MCF 10A (cell line): ENCODE data around the gene FAM209A. TPM values are rescaled to one million over a fixed set of nuclear protein-coding genes. Genes with fewer than 3 reads are reported as not detected.
A peak's percentile ranks its signal among the peaks of the same experiment; 100 is the strongest.

Experiments used
- BruUV-seq: library from RNA; stranded (reverse); fragments of 400-500 nt; replicated peaks from 2 replicates; lab custom pipeline; 2021; lab: Mats Ljungman, UMichigan
- CTCF ChIA-PET: fragments of 300-600 bp; sonication (Branson Sonifier 250); formaldehyde crosslinking; extraction: SDS; loops from one replicate; lab custom pipeline; 2021; ENCODE audit warnings: antibody characterized with exemption, inconsistent platforms; lab: Yijun Ruan, JAX
- POLR2A ChIA-PET: fragments of 300-600, 350-650 bp; sonication (Branson Sonifier 250); formaldehyde crosslinking; extraction: SDS; loops from one replicate; lab custom pipeline; 2020; ENCODE audit warnings: antibody characterized with exemption, inconsistent platforms; lab: Yijun Ruan, JAX
- DNase-seq: peaks from one replicate; pipeline ENCODE4 v3.0.0-alpha.2; 2018; ENCODE audit not compliant: unreplicated experiment
- H3K27ac Mint-ChIP-seq: one replicate; pipeline ENCODE4 v1.8.0; 2022; ENCODE audit warnings: mild to moderate bottlenecking, low read depth, mixed read lengths; ENCODE audit not compliant: unreplicated experiment
- H3K27me3 Mint-ChIP-seq: one replicate; pipeline ENCODE4 v1.8.0; 2022; ENCODE audit warnings: mixed read lengths; ENCODE audit not compliant: insufficient read depth, unreplicated experiment
- H3K36me3 Mint-ChIP-seq: one replicate; pipeline ENCODE4 v1.8.0; 2022; ENCODE audit warnings: mild to moderate bottlenecking, moderate library complexity, mixed read lengths; ENCODE audit not compliant: insufficient read depth, unreplicated experiment
- H3K4me1 Mint-ChIP-seq: one replicate; pipeline ENCODE4 v1.8.0; 2022; ENCODE audit warnings: mixed read lengths; ENCODE audit not compliant: insufficient read depth, unreplicated experiment
- H3K4me3 Mint-ChIP-seq: one replicate; pipeline ENCODE4 v1.8.0; 2022; ENCODE audit warnings: mild to moderate bottlenecking, moderate library complexity, mixed read lengths; ENCODE audit not compliant: unreplicated experiment
- H3K9me3 Mint-ChIP-seq: one replicate; pipeline ENCODE4 v1.8.0; 2022; ENCODE audit warnings: mixed read lengths; ENCODE audit not compliant: unreplicated experiment
- CTCF ChIP-seq: fragments of 200-600 bp; IDR thresholded peaks from one replicate; pipeline ENCODE4 v1.8.0; 2022; ENCODE audit warnings: antibody characterized with exemption, mild to moderate bottlenecking; ENCODE audit not compliant: unreplicated experiment
- intact Hi-C: fragments of 100-400 bp; cut with micrococcal nuclease; formaldehyde crosslinking; loops from 2 replicates; pipeline ENCODE4 v1.14.1; 2022
- total RNA-seq: library from RNA; stranded (reverse); gene quantifications from 2 replicates; pipeline ENCODE4 v1.2.3, GENCODE V29; 2022

Gene FAM209A
- total RNA-seq, 1 experiment from 2014 or later = not detected

GRCh38 chr20:56537997-56538396, 13.5 kb downstream of the FAM209A start:
- TF ChIP-seq CTCF = no peak
- ChIA-PET CTCF (interaction anchor here (0.6 to 3.5 kb wide), 5 partner anchors 13 to 524 kb away, joined by 3 to 23 read pairs (median 3); no protein-coding TSS in a partner anchor), POLR2A (no interaction called here)
- Mint-ChIP-seq H3K36me3 (no peaks in the 10 kb centered on the region), H3K4me1 (no peaks in the 10 kb centered on the region), H3K27ac (no peak overlapping the region), H3K27me3 (no peaks in the 10 kb centered on the region), H3K9me3 (no peaks in the 10 kb centered on the region), H3K4me3 (no peak overlapping the region)
- no TSS peak for BruUV-seq
- DNase-seq = no peak
- intact Hi-C loops = no loop called here

GRCh38 chr20:56540415-56540814, 15.9 kb downstream of the FAM209A start:
- Mint-ChIP-seq H3K9me3 (no peaks in the 10 kb centered on the region), H3K27me3 (no peaks in the 10 kb centered on the region), H3K4me1 (no peaks in the 10 kb centered on the region), H3K4me3 (no peak overlapping the region), H3K36me3 (no peaks in the 10 kb centered on the region), H3K27ac (no peak overlapping the region)
- no TSS peak for BruUV-seq
- DNase-seq = peak; percentile 8
- TF ChIP-seq CTCF = no peak
- ChIA-PET POLR2A (no interaction called here), CTCF (interaction anchor here (0.6 to 3.5 kb wide), 6 partner anchors 9 to 1824 kb away, joined by 3 to 23 read pairs (median 3); no protein-coding TSS in a partner anchor)
- intact Hi-C loops = no loop called here

- POLR2A ChIA-PET = no interaction called here
- CTCF ChIA-PET = interaction anchor here (0.5 to 3.3 kb wide), 4 partner anchors 9 to 188 kb away, joined by 3 to 16 read pairs (median 3); no protein-coding TSS in a partner anchor
- no peaks in the 10 kb centered on the region for H3K36me3 Mint-ChIP-seq
- H3K4me3 Mint-ChIP-seq = no peak overlapping the region
- intact Hi-C loops = no loop called here
- no peak for TF ChIP-seq CTCF
- H3K9me3 Mint-ChIP-seq = no peaks in the 10 kb centered on the region
- H3K27ac Mint-ChIP-seq = no peak overlapping the region
- H3K27me3 Mint-ChIP-seq = peaks cover 7% of the 10 kb centered on the region
- H3K4me1 Mint-ChIP-seq = no peaks in the 10 kb centered on the region
- BruUV-seq = no TSS peak
- DNase-seq = no peak
Measured at GRCh38 chr20:56542489-56543030, 18.0 kb downstream of the FAM209A start.

GRCh38 chr20:56551571-56551970, 27.0 kb downstream of the FAM209A start:
- no TSS peak for BruUV-seq
- ChIA-PET CTCF (interaction anchor here (0.6 to 6.3 kb wide), 43 partner anchors 9 to 797 kb away, joined by 3 to 301 read pairs (median 5); partner anchors contain the start of genes AURKA, CSTF1 and TFAP2C), POLR2A (interaction anchor here (1.0 to 2.7 kb wide), 5 partner anchors 24 to 525 kb away, joined by 3 to 44 read pairs (median 9); partner anchors contain the start of gene TFAP2C)
- no peak overlapping the region for H3K4me3 Mint-ChIP-seq
- H3K27me3 Mint-ChIP-seq = peaks cover 31% of the 10 kb centered on the region
- H3K36me3 Mint-ChIP-seq = no peaks in the 10 kb centered on the region
- peak overlapping the region; percentile 70 for H3K27ac Mint-ChIP-seq
- peaks cover 11% of the 10 kb centered on the region for H3K4me1 Mint-ChIP-seq
- H3K9me3 Mint-ChIP-seq = peaks cover 7% of the 10 kb centered on the region
- intact Hi-C loops = loop anchor here (5.0 to 10.0 kb wide), 2 partner anchors 233 to 796 kb away; no protein-coding TSS in a partner anchor
- DNase-seq = no peak
- no peak for TF ChIP-seq CTCF
